ENCODE results near the gene SLC2A3. TPM values are rescaled to one million over a fixed set of nuclear protein-coding genes. Genes with fewer than 3 reads are reported as not detected.
A peak's percentile ranks its signal among the peaks of the same experiment; 100 is the strongest.
"Not testable (repeated sequence)": the region's sequence is repeated elsewhere in the genome, so short reads cannot be mapped to it uniquely, and the experiment has no call there.

SLC2A3 gene
- total and polyA plus RNA-seq, 2 experiments from 2014 or later: 65.3 to 76.3 TPM

GRCh38 chr12:7981446-7981845 lies 45.5 kb upstream of the SLC2A3 start:
- H4K20me1 ChIP-seq (ENCODE audit: insufficient read depth, poor library complexity, severe bottlenecking): no peaks in the 10 kb centered on the region
- H2AFZ ChIP-seq: no peak overlapping the region
- H3K27me3 ChIP-seq: no peaks in the 10 kb centered on the region
- H3K79me2 ChIP-seq: no peaks in the 10 kb centered on the region
- H3K9me3 ChIP-seq (ENCODE audit: low read depth): no peaks in the 10 kb centered on the region
- TF ChIP-seq, protein P1, sequence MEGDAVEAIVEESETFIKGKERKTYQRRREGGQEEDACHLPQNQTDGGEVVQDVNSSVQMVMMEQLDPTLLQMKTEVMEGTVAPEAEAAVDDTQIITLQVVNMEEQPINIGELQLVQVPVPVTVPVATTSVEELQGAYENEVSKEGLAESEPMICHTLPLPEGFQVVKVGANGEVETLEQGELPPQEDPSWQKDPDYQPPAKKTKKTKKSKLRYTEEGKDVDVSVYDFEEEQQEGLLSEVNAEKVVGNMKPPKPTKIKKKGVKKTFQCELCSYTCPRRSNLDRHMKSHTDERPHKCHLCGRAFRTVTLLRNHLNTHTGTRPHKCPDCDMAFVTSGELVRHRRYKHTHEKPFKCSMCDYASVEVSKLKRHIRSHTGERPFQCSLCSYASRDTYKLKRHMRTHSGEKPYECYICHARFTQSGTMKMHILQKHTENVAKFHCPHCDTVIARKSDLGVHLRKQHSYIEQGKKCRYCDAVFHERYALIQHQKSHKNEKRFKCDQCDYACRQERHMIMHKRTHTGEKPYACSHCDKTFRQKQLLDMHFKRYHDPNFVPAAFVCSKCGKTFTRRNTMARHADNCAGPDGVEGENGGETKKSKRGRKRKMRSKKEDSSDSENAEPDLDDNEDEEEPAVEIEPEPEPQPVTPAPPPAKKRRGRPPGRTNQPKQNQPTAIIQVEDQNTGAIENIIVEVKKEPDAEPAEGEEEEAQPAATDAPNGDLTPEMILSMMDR (IDR thresholded peaks at IDR 0.05; ENCODE audit: poor library complexity): no peak
- TF ChIP-seq EZH2phosphoT487 (IDR thresholded peaks at IDR 0.05; ENCODE audit: low read depth, severe bottlenecking, unreplicated experiment) (no peak), EZH2 (IDR thresholded peaks at IDR 0.05; ENCODE audit: borderline replicate concordance) (no peak)
- H3K4me1 ChIP-seq (ENCODE audit: insufficient read depth): no peaks in the 10 kb centered on the region
- WGBS (ENCODE audit: low lambda C conversion rate, missing lambda C conversion rate): 88% methylated on average over 4 of the region's 4 CpGs
- no peaks in the 10 kb centered on the region for H3K36me3 ChIP-seq (replicated peaks; ENCODE audit: insufficient read depth, low read depth)
- DNase-seq (ENCODE audit: low spot score): no peak
- no peak overlapping the region for H3K4me3 ChIP-seq
- H3K4me2 ChIP-seq: no peak overlapping the region
- H3K27ac ChIP-seq: no peak overlapping the region
- H3K9me2 ChIP-seq (replicated peaks; ENCODE audit: insufficient read depth): no peaks in the 10 kb centered on the region

DNA sequence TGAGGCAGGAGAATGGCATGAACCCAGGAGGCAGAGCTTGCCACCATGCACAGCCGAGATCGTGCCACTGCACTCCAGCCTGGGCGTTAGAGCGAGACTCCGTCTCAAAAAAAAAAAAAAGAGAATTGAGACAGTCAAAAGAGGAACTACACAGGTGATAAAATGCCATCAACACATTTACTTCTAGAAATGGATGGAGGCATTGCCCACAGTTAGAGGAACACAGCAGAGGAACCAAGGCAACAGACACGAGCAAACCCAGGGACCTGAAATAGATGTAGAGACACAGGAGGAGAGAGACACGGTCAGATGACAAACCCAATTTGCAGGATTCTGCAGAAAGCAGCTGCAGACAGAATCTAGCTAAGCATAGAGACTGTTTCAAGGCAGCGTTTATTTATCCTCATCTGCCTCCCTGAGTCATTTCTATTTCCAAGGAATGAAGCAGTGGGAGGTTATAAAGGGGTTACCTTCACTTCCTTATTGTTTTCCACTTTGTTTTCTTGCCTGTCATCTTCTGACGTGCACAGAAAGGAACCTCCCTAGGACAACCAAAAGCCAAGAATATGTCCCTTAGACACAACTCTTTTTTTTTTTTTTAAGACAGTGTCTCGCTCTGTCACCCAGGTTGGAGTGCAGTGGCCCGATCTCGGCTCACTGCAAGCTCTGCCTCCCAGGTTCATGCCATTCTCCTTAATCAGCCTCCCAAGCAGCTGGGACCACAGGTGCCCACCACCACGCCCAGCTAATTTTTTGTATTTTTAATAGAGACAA lies 41.6 kb upstream of the SLC2A3 start:
- not testable (repeated sequence) for H3K4me2 ChIP-seq; H3K4me1 ChIP-seq (ENCODE audit: insufficient read depth); H2AFZ ChIP-seq; H3K9me3 ChIP-seq (ENCODE audit: low read depth); H3K27ac ChIP-seq; H3K79me2 ChIP-seq; DNase-seq (ENCODE audit: low spot score); H3K27me3 ChIP-seq; H3K9me2 ChIP-seq (replicated peaks; ENCODE audit: insufficient read depth); H3K36me3 ChIP-seq (replicated peaks; ENCODE audit: insufficient read depth, low read depth); H4K20me1 ChIP-seq (ENCODE audit: insufficient read depth, poor library complexity, severe bottlenecking); H3K4me3 ChIP-seq
- whole genome bisulfite sequencing (ENCODE audit: low lambda C conversion rate, missing lambda C conversion rate): 82% methylated on average over 13 of the region's 13 CpGs

DNA sequence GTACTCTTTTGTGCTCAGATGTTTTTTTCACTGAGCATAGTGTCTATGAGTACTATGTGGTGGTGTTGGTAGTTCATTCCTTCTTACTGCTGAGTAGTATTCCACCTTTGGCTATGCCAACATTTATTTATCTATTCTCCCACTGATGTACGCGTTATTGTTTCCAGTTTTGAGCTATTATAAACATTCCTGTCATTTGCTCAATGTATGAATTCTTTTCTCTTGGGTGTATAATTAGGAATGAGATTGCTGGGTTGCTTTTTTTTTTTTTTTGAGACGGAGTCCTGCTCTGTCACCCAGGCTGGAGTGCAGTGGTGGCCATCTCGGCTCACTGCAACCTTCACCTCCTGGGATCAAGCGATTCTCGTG lies 37.5 kb upstream of the SLC2A3 start:
- Histone ChIP-seq H2AFZ (no peak overlapping the region), H3K4me2 (no peak overlapping the region), H3K27me3 (no peaks in the 10 kb centered on the region), H3K9me2 (replicated peaks; ENCODE audit: insufficient read depth) (no peaks in the 10 kb centered on the region), H3K79me2 (no peaks in the 10 kb centered on the region), H3K4me3 (no peak overlapping the region), H3K4me1 (ENCODE audit: insufficient read depth) (no peaks in the 10 kb centered on the region), H3K36me3 (replicated peaks; ENCODE audit: insufficient read depth, low read depth) (no peaks in the 10 kb centered on the region), H4K20me1 (ENCODE audit: insufficient read depth, poor library complexity, severe bottlenecking) (no peaks in the 10 kb centered on the region), H3K27ac (no peak overlapping the region), H3K9me3 (ENCODE audit: low read depth) (no peaks in the 10 kb centered on the region)
- TF ChIP-seq EZH2 (IDR thresholded peaks at IDR 0.05; ENCODE audit: borderline replicate concordance) (no peak), EZH2phosphoT487 (IDR thresholded peaks at IDR 0.05; ENCODE audit: low read depth, severe bottlenecking, unreplicated experiment) (no peak)
- TF ChIP-seq, protein P1 (IDR thresholded peaks at IDR 0.05; ENCODE audit: poor library complexity): no peak
- DNase-seq (ENCODE audit: low spot score): no peak
- WGBS (ENCODE audit: low lambda C conversion rate, missing lambda C conversion rate): 98% methylated on average over 6 of the region's 6 CpGs

GRCh38 chr12:7972734-7973456 lies 36.9 kb upstream of the SLC2A3 start:
- no peaks in the 10 kb centered on the region for H4K20me1 ChIP-seq (ENCODE audit: insufficient read depth, poor library complexity, severe bottlenecking)
- H3K4me2 ChIP-seq: no peak overlapping the region
- no peaks in the 10 kb centered on the region for H3K9me2 ChIP-seq (replicated peaks; ENCODE audit: insufficient read depth)
- no peaks in the 10 kb centered on the region for H3K36me3 ChIP-seq (replicated peaks; ENCODE audit: insufficient read depth, low read depth)
- H3K79me2 ChIP-seq: no peaks in the 10 kb centered on the region
- WGBS (ENCODE audit: low lambda C conversion rate, missing lambda C conversion rate): 94% methylated on average over 17 of the region's 19 CpGs
- no peaks in the 10 kb centered on the region for H3K4me1 ChIP-seq (ENCODE audit: insufficient read depth)
- no peaks in the 10 kb centered on the region for H3K9me3 ChIP-seq (ENCODE audit: low read depth)
- no peak for TF ChIP-seq EZH2phosphoT487 (IDR thresholded peaks at IDR 0.05; ENCODE audit: low read depth, severe bottlenecking, unreplicated experiment)
- TF ChIP-seq EZH2 (IDR thresholded peaks at IDR 0.05; ENCODE audit: borderline replicate concordance): no peak
- TF ChIP-seq, protein P1 (IDR thresholded peaks at IDR 0.05; ENCODE audit: poor library complexity): no peak
- H3K27me3 ChIP-seq: no peaks in the 10 kb centered on the region
- no peak overlapping the region for H3K4me3 ChIP-seq
- H2AFZ ChIP-seq: no peak overlapping the region
- H3K27ac ChIP-seq: no peak overlapping the region
- no peak for DNase-seq (ENCODE audit: low spot score)

- H3K9me3 ChIP-seq (ENCODE audit: low read depth); DNase-seq (ENCODE audit: low spot score); H3K36me3 ChIP-seq (replicated peaks; ENCODE audit: insufficient read depth, low read depth); H3K9me2 ChIP-seq (replicated peaks; ENCODE audit: insufficient read depth); H3K4me3 ChIP-seq; H3K4me2 ChIP-seq; H3K79me2 ChIP-seq; H2AFZ ChIP-seq; H4K20me1 ChIP-seq (ENCODE audit: insufficient read depth, poor library complexity, severe bottlenecking); H3K27me3 ChIP-seq; H3K27ac ChIP-seq; H3K4me1 ChIP-seq (ENCODE audit: insufficient read depth): not testable (repeated sequence)
- 62% methylated on average over 3 of the region's 9 CpGs for WGBS (ENCODE audit: low lambda C conversion rate, missing lambda C conversion rate)
These were observed 36.3 kb upstream of the SLC2A3 start for GRCh38 chr12:7972269-7972668.

- not testable (repeated sequence) for H3K9me2 ChIP-seq (replicated peaks; ENCODE audit: insufficient read depth); H3K27me3 ChIP-seq; H3K9me3 ChIP-seq (ENCODE audit: low read depth); DNase-seq (ENCODE audit: low spot score); H4K20me1 ChIP-seq (ENCODE audit: insufficient read depth, poor library complexity, severe bottlenecking); H3K4me1 ChIP-seq (ENCODE audit: insufficient read depth); H3K79me2 ChIP-seq; H3K36me3 ChIP-seq (replicated peaks; ENCODE audit: insufficient read depth, low read depth)
- 29% methylated on average over 6 of the region's 7 CpGs for WGBS (ENCODE audit: low lambda C conversion rate, missing lambda C conversion rate)
- H3K27ac ChIP-seq: peak overlapping the region; percentile 79
- peak overlapping the region; percentile 68 for H3K4me2 ChIP-seq
- peak overlapping the region; percentile 19 for H2AFZ ChIP-seq
- H3K4me3 ChIP-seq: peak overlapping the region; percentile 8
These were observed 35.8 kb upstream of the SLC2A3 start for GRCh38 chr12:7971765-7972164.
